GM21526 (cell line): ENCODE measurements around the gene MYLK4.
"Not testable (repeated sequence)": the region's sequence is repeated elsewhere in the genome, so short reads cannot be mapped to it uniquely, and the experiment has no call there.

ENCODE experiments used
- ATAC-seq: cut with Tn5 transposase; IDR thresholded peaks from one replicate; pipeline ENCODE4 v1.9.1; 2021; ENCODE audit warnings: moderate library complexity; ENCODE audit not compliant: unreplicated experiment, low FRiP score

The MYLK4 gene

DNA sequence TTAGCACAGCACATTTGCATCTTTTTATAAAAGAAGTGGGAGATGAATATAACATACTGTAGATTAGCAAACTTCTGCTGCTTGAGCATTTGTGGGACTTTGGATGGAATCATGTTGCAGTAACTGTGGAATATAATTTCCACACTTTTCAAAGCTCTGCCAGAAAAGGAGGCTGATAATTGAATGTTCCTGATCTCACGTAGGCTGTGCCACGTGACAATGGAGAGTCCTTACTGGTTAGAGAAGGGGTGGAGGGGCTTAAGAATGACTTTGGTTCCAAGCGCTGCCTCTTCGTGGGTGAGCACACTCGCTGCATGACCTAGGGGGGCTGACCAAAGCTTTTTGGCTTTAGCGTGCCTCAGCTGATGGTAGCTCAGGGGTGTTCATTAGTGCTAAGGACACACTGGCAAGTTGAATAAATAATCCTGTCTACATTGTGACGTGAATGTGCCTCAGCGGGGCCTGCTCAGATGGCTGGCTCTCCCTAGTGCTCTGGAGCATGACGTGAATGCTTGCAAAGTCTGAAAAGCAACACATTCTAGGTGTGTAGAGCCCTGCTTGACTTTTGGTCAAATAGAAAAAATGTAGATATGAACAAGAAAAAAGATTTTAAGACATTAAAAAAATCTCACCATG lies 29.5 kb upstream of the MYLK4 start:
- no peak for ATAC-seq

DNA sequence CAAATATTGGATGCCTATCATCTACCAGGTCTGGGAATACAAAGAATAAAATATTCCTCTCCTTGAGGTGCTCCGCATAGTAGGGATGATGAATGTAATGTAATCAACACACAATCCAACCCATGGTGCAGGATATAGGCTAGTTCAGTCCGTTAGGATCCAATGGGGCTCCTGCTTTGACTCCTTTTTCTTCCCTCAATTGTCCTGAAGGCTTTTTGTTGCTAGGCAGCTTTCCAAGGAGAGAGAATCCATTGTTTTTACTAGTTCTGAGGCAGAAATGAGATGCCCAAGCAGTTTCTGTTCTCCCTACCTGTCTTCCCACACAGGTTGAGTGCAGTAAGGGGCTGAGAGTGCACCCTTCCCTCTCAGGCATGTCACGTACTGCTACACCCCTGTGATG lies 26.5 kb upstream of the MYLK4 start:
- ATAC-seq = no peak

DNA sequence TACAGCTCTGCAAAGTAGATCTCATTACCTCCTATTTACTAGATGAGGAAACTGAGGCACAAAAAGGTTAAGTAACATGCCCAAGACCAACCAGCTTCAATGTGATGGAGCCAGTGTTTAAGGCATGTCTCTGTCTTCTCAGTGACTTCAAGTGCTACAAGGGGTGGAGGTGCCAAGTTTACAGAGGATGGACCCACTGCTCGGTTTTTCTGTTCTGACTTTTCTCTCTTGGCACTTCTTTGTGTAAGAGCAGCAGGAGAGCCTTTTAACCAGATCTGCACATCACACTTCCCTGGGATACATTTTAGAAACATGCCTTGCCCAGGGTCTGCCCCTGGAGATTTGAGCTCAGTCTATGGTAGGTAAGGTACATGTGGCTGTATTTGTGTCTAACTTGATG lies 24.3 kb upstream of the MYLK4 start:
- no peak for ATAC-seq

- no peak for ATAC-seq
Measured at GRCh38 chr6:2773449-2773848, 22.7 kb upstream of the MYLK4 start.

GRCh38 chr6:2772840-2773239 lies 22.1 kb upstream of the MYLK4 start:
- ATAC-seq = no peak

DNA sequence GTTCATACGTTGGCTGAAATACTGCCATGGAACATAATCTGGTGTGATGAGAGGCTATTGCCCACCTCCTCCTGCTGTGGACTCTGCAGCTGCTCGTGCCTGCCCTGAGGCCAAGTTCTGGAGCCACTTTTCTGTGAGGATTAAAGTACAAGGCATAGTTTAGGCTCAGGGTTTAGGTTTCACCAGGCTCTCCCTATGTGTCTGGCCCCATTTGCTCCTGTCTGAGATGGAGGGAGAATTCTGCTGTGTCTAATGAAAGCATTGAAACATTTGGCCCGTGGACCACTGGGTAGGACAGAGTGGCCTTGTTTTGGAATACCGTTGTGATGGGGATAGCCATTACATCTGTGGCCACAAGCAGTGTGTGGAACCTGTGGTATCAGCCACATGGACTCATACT lies 20.4 kb upstream of the MYLK4 start:
- no peak for ATAC-seq

GRCh38 chr6:2770171-2770570 lies 19.4 kb upstream of the MYLK4 start:
- ATAC-seq = no peak

- no peak for ATAC-seq
Measured at GRCh38 chr6:2768696-2769095, 18.0 kb upstream of the MYLK4 start.

- ATAC-seq = no peak
Measured at GRCh38 chr6:2767657-2768524, 17.2 kb upstream of the MYLK4 start.

DNA sequence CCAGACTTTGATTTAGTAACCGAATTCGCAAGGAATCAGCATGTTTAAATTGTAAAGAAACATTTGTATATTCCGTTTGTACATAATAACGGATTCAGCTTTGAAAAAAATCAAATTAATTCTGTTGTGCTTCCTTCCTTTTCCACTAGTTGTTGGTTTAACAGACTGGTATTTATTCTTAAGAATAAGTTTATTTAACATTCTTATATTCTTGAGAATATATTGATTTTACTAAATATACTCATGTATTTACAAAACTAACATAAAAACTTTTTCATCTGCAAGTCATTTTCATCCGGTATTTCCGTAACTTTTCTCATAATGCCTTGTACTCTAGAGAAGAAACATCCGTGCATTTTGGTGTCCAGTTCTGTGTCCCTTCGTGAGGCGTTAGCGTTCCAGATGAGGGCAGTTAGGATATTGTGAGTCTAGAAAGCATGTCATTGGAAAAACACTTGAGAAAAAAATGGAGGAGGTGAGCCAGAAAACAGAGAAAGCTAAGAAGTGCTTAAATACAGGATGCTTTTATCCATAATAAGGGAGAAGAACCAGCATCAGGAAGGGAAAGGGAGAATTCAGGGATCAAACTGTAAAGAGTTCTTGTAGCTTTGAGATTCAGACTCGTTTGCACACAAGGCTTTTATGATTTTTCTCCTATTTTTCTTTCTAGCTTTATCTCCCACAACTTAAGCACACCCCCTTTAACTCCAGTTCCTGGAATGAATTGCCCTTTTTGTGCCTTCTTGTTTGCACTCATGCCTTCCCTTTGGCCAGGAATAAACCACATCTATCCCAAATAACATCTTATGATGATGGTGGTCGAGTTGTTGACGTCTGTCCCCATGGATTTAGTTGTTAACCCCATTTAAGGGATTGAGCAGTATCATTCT lies 16.3 kb upstream of the MYLK4 start:
- no peak for ATAC-seq

DNA sequence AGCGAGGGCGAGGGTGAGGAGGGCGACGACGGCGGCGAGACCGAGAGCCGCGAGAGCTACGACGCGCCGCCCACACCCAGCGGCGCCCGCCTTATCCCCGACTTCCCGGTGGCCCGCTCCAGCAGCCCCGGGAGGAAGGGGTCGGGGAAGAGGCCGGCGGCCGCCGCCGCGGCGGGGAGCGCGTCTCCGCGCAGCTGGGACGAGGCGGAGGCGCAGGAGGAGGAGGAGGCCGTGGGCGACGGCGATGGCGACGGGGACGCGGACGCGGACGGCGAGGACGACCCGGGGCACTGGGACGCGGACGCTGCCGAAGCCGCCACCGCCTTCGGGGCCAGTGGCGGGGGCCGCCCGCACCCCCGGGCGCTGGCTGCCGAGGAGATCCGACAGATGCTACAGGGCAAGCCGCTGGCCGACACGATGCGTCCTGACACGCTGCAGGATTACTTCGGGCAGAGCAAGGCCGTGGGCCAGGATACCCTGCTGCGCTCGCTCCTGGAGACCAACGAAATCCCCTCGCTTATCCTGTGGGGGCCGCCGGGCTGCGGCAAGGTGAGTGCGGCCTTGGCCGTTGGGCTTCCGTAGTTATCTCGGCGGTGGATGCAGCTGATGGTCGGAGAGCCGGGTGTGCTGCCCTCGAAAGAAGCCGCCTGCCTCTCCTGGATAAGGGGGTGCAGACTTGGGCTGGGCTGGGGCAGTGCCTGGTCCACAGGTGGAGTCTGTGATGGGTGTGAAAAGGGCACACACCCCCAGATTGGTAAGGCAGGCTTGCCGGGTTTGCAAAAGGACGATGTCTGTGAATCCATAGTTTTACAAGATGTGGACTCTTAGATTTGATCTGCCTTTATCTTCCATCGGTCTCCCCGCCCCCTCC lies 15.4 kb upstream of the MYLK4 start:
- ATAC-seq = peak; percentile 11

- ATAC-seq = peak; percentile 90
Measured at GRCh38 chr6:2765166-2765895, 14.6 kb upstream of the MYLK4 start, which contains the start of gene WRNIP1. WRNIP1 (plus strand) TSS chr6:2765393; CDS start chr6:2765623, 230 bp downstream.

GRCh38 chr6:2764610-2765165 lies 14.0 kb upstream of the MYLK4 start:
- peak; percentile 48 for ATAC-seq

DNA sequence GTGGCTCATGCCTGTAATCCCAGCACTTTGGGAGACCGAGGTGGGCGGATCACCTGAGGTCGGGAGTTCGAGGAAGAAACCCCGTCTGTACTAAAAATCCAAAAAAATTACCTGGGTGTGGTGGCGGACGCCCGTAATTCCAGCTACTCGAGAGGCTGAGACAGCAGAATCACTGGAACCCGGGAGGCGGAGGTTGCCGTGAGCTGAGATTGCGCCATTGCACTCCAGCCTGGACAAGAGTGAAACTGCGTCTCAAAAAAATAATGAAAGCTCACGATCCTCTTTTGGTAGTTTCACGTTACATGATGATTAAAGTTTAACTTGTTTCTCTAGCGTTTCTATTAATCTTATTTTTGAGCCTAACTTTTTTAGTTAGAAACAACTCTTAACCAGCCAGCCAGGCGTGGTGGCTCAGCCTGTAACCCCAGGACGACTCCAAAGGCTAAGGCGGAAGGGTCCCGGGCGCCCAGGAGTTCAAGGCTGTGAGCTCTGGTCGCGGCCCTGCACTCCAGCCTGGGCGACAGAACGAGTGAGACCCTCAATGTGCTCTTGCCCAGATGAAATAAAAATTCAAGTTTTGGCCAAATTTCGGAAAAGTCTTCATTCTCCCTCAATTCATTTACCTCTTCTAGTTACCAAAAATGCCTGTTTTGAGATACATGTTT lies 13.3 kb upstream of the MYLK4 start:
- ATAC-seq = no peak

- no peak for ATAC-seq
Measured at GRCh38 chr6:2763345-2763841, 12.7 kb upstream of the MYLK4 start.

GRCh38 chr6:2762868-2763267 lies 12.1 kb upstream of the MYLK4 start:
- not testable (repeated sequence) for ATAC-seq

DNA sequence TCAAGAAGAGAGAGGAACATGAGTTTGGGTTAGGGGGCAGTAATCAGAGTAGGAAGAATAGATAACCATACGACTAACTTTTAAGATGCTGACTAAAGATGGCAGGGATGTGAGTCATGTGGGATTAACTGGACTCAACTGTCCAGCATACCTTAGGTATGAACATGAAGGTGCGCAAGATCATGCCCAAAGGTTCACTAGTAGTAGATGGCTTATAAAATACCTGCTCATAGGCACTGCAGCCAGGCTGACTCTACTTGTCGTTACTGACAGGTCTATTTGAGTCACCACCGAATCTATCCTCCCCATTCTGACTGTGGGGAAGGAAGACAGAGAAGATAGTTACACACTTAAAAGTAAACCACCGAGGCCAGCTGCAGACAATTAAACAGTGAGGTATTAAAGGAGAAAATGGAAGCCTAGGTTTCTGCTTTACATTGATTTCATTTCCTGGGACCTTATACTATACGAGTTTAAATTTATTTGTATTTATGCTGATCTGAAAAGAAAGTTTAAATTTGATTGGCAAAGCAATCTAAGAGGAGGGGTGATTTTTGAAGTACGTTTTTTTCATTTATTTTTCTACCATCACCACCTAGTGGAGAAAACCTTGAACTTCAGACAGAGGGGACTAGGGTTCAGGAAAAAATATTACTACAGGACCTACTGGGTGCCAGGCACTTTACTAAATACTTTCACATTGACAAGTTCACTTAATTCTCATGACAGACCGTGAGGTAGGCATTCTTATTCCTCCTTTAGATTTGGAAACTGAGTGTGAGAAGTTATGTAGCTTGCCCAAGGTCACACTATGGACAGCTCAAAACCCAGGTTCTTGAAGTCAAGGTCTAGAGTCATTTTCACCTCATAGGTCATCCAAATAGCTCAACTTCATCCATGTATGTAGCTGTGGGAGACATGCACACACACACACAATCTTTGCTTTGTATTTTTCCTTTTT lies 10.4 kb upstream of the MYLK4 start:
- no peak for ATAC-seq
